ENCODE results near the gene S100A4. TPM values are rescaled to one million over a fixed set of nuclear protein-coding genes. Genes with fewer than 3 reads are reported as not detected.
A peak's percentile ranks its signal among the peaks of the same experiment; 100 is the strongest.
"Not testable (repeated sequence)": the region's sequence is repeated elsewhere in the genome, so short reads cannot be mapped to it uniquely, and the experiment has no call there.

S100A4 gene
- total RNA-seq, result 100 to 1,000 TPM; 186 to 368 TPM

GRCh38 chr1:153545067-153546055 lies at the start of gene S100A4:
Gene S100A4, minus strand, starts transcription at chr1:153545806. Its CDS starts 1,012 bp downstream, at chr1:153544794.
- Mint-ChIP-seq H3K27ac (peak within 1 kb of the TSS; percentile 96 to 99), H3K36me3 (peaks cover 17 to 35% of the 10 kb centered on the region in 2 donors), H3K9me3 (peaks cover 0 to under 1% of the 10 kb centered on the region in 2 donors)
- DNase-seq (ENCODE audit: low spot score in 2 of 2) (peak; percentile 94 to 95), ATAC-seq (peak; percentile 80 to 88)

- DNase-seq (ENCODE audit: low spot score in 2 of 2) (no peak), ATAC-seq (no peak)
- Mint-ChIP-seq H3K27ac (no peak overlapping the region), H3K9me3 (no peaks in the 10 kb centered on the region), H3K36me3 (no peaks in the 10 kb centered on the region)
Observed at GRCh38 chr1:153592748-153593147, 47.1 kb upstream of the S100A4 start.

- no peaks in the 10 kb centered on the region for H3K9me3 Mint-ChIP-seq
- H3K27ac Mint-ChIP-seq, result no peak overlapping the region
- no peak for ATAC-seq
- H3K36me3 Mint-ChIP-seq, result no peaks in the 10 kb centered on the region
- DNase-seq (ENCODE audit: low spot score in 2 of 2), result no peak
Observed at GRCh38 chr1:153588482-153588881, 42.9 kb upstream of the S100A4 start.

- H3K36me3 Mint-ChIP-seq; H3K9me3 Mint-ChIP-seq; ATAC-seq; H3K27ac Mint-ChIP-seq; DNase-seq (ENCODE audit: low spot score in 2 of 2): not testable (repeated sequence)
Observed at GRCh38 chr1:153588033-153588432, 42.4 kb upstream of the S100A4 start.

- no peak overlapping the region for H3K27ac Mint-ChIP-seq
- no peaks in the 10 kb centered on the region for H3K36me3 Mint-ChIP-seq
- H3K9me3 Mint-ChIP-seq, result no peaks in the 10 kb centered on the region
- DNase-seq (ENCODE audit: low spot score in 2 of 2) (no peak), ATAC-seq (no peak)
Observed at GRCh38 chr1:153587314-153587713, 41.7 kb upstream of the S100A4 start.

GRCh38 chr1:153586347-153586746 lies 40.7 kb upstream of the S100A4 start:
- H3K36me3 Mint-ChIP-seq, result no peaks in the 10 kb centered on the region
- H3K9me3 Mint-ChIP-seq, result no peaks in the 10 kb centered on the region
- DNase-seq (ENCODE audit: low spot score in 2 of 2) (no peak), ATAC-seq (no peak)
- H3K27ac Mint-ChIP-seq, result peak overlapping the region in 1 of 2 donors; percentile 30

GRCh38 chr1:153585006-153585405 lies 39.4 kb upstream of the S100A4 start:
- Mint-ChIP-seq H3K27ac (no peak overlapping the region), H3K9me3 (no peaks in the 10 kb centered on the region), H3K36me3 (no peaks in the 10 kb centered on the region)
- DNase-seq (ENCODE audit: low spot score in 2 of 2), result no peak
- no peak for ATAC-seq

GRCh38 chr1:153583976-153584375 lies 38.4 kb upstream of the S100A4 start:
- no peak for ATAC-seq
- no peaks in the 10 kb centered on the region for H3K9me3 Mint-ChIP-seq
- no peaks in the 10 kb centered on the region for H3K36me3 Mint-ChIP-seq
- no peak overlapping the region for H3K27ac Mint-ChIP-seq
- no peak for DNase-seq (ENCODE audit: low spot score in 2 of 2)

- not testable (repeated sequence) for H3K9me3 Mint-ChIP-seq; DNase-seq (ENCODE audit: low spot score in 2 of 2)
Observed at GRCh38 chr1:153583514-153583913, 37.9 kb upstream of the S100A4 start.

GRCh38 chr1:153582836-153583235 lies 37.2 kb upstream of the S100A4 start:
- not testable (repeated sequence) for H3K36me3 Mint-ChIP-seq; DNase-seq (ENCODE audit: low spot score in 2 of 2); ATAC-seq; H3K9me3 Mint-ChIP-seq; H3K27ac Mint-ChIP-seq

More at GRCh38 chr1:153583514-153583913, 37.9 kb upstream of the S100A4 start:
- H3K27ac Mint-ChIP-seq, H3K36me3 Mint-ChIP-seq, ATAC-seq: not testable (repeated sequence)

GRCh38 chr1:153578936-153579335 lies 33.3 kb upstream of the S100A4 start:
- no peaks in the 10 kb centered on the region for H3K36me3 Mint-ChIP-seq
- no peak overlapping the region for H3K27ac Mint-ChIP-seq
- ATAC-seq (no peak), DNase-seq (ENCODE audit: low spot score in 2 of 2) (no peak)
- no peaks in the 10 kb centered on the region for H3K9me3 Mint-ChIP-seq

GRCh38 chr1:153578490-153578889 lies 32.9 kb upstream of the S100A4 start:
- no peak overlapping the region for H3K27ac Mint-ChIP-seq
- ATAC-seq, result no peak
- H3K9me3 Mint-ChIP-seq, result no peaks in the 10 kb centered on the region
- no peaks in the 10 kb centered on the region for H3K36me3 Mint-ChIP-seq
- DNase-seq (ENCODE audit: low spot score in 2 of 2), result no peak

GRCh38 chr1:153577624-153578051 lies 32.0 kb upstream of the S100A4 start:
- H3K9me3 Mint-ChIP-seq, result peaks cover 0 to 4% of the 10 kb centered on the region in 2 donors
- ATAC-seq, result no peak
- H3K27ac Mint-ChIP-seq, result no peak overlapping the region

GRCh38 chr1:153577138-153577537 lies 31.5 kb upstream of the S100A4 start:
- Mint-ChIP-seq H3K36me3 (peaks cover 0 to 4% of the 10 kb centered on the region in 2 donors), H3K27ac (peak overlapping the region in 1 of 2 donors; percentile 2), H3K9me3 (peaks cover 0 to 4% of the 10 kb centered on the region in 2 donors)
- no peak for ATAC-seq
- no peak for DNase-seq (ENCODE audit: low spot score in 2 of 2)

More at GRCh38 chr1:153577624-153578051, 32.0 kb upstream of the S100A4 start:
- H3K36me3 Mint-ChIP-seq, result peaks cover 0 to 4% of the 10 kb centered on the region in 2 donors
- DNase-seq (ENCODE audit: low spot score in 2 of 2), result no peak

GRCh38 chr1:153575497-153575896 lies 29.9 kb upstream of the S100A4 start:
- DNase-seq (ENCODE audit: low spot score in 2 of 2); H3K27ac Mint-ChIP-seq; H3K9me3 Mint-ChIP-seq; ATAC-seq; H3K36me3 Mint-ChIP-seq: not testable (repeated sequence)

GRCh38 chr1:153575081-153575491 lies 29.5 kb upstream of the S100A4 start:
- not testable (repeated sequence) for H3K9me3 Mint-ChIP-seq; DNase-seq (ENCODE audit: low spot score in 2 of 2); H3K27ac Mint-ChIP-seq; ATAC-seq; H3K36me3 Mint-ChIP-seq

GRCh38 chr1:153573351-153573750 lies 27.7 kb upstream of the S100A4 start:
- DNase-seq (ENCODE audit: low spot score in 2 of 2) (no peak), ATAC-seq (no peak)
- Mint-ChIP-seq H3K9me3 (peaks cover 0 to 4% of the 10 kb centered on the region in 2 donors), H3K27ac (peak overlapping the region; percentile 78 to 95), H3K36me3 (peaks cover 0 to 4% of the 10 kb centered on the region in 2 donors)

All from activated naive CD4-positive, alpha-beta T cell treated with anti-CD3 and anti-CD28 coated beads, Interleukin-2, amount 50 U/mL, for 72 hours (primary cell).